Stimulated activated CD4-positive, alpha-beta T cell treated with anti-CD3 and anti-CD28 coated beads, TNF-alpha, amount 100 ng/mL, for 4 hours (primary cell): ENCODE results near the gene AHNAK2.
"Not testable (repeated sequence)": the region's sequence is repeated elsewhere in the genome, so short reads cannot be mapped to it uniquely, and the experiment has no call there.

Experiments
- DNase-seq, 3 experiments: peaks; one replicate each; pipeline ENCODE4 v3.0.0-alpha.2; 2020; ENCODE audit warnings: low read depth in 3 of 3

AHNAK2 gene

GRCh38 chr14:104898870-104899510 lies 79.2 kb downstream of the AHNAK2 start:
- no peak for DNase-seq

- DNase-seq, result no peak
Measured at GRCh38 chr14:104898195-104898558, 80.0 kb downstream of the AHNAK2 start.

- DNase-seq, result no peak
Measured at GRCh38 chr14:104897330-104898194, 80.6 kb downstream of the AHNAK2 start.

- no peak for DNase-seq
Measured at GRCh38 chr14:104895786-104896661, 82.2 kb downstream of the AHNAK2 start.

GRCh38 chr14:104895207-104895785 lies 82.9 kb downstream of the AHNAK2 start:
- DNase-seq, result no peak

- no peak for DNase-seq
Measured at GRCh38 chr14:104894331-104895206, 83.6 kb downstream of the AHNAK2 start.

- DNase-seq, result no peak
Measured at GRCh38 chr14:104893435-104894207, 84.6 kb downstream of the AHNAK2 start.

GRCh38 chr14:104892531-104893434 lies 85.4 kb downstream of the AHNAK2 start:
- no peak for DNase-seq

- DNase-seq, result no peak
Measured at GRCh38 chr14:104891664-104892530, 86.3 kb downstream of the AHNAK2 start.

GRCh38 chr14:104891121-104891551 lies 87.0 kb downstream of the AHNAK2 start:
- no peak for DNase-seq

- DNase-seq, result not testable (repeated sequence)
Measured at GRCh38 chr14:104890292-104890691, 87.9 kb downstream of the AHNAK2 start.

GRCh38 chr14:104889375-104889757 lies 88.8 kb downstream of the AHNAK2 start:
- DNase-seq, result no peak

GRCh38 chr14:104888489-104889374 lies 89.4 kb downstream of the AHNAK2 start:
- no peak for DNase-seq

- no peak for DNase-seq
Measured at GRCh38 chr14:104887623-104888488, 90.3 kb downstream of the AHNAK2 start.
